Activated T-cell treated with anti-CD3 and anti-CD28 coated beads, Interleukin-2, amount 50 U/mL, for 24 hours (primary cell): ENCODE results near the gene POU2AF3.
"Not testable (repeated sequence)": the region's sequence is repeated elsewhere in the genome, so short reads cannot be mapped to it uniquely, and the experiment has no call there.

Experiments used
- DNase-seq: peaks from one replicate; pipeline ENCODE4 v3.0.0-alpha.2; 2020
- H3K27ac Mint-ChIP-seq: 2 replicates; pipeline ENCODE4 v1.8.0; 2020; ENCODE audit warnings: mild to moderate bottlenecking, mixed read lengths
- H3K27me3 Mint-ChIP-seq: 2 replicates; pipeline ENCODE4 v1.8.0; 2020; ENCODE audit warnings: mixed read lengths
- H3K36me3 Mint-ChIP-seq: 2 replicates; pipeline ENCODE4 v1.8.0; 2020; ENCODE audit warnings: low read depth, mixed read lengths
- H3K4me1 Mint-ChIP-seq: 2 replicates; pipeline ENCODE4 v1.8.0; 2020; ENCODE audit warnings: low read depth, mixed read lengths
- H3K4me3 Mint-ChIP-seq: 2 replicates; pipeline ENCODE4 v1.8.0; 2020; ENCODE audit warnings: mild to moderate bottlenecking, moderate library complexity, mixed read lengths
- H3K9me3 Mint-ChIP-seq: 2 replicates; pipeline ENCODE4 v1.8.0; 2020; ENCODE audit warnings: mixed read lengths

POU2AF3 gene

GRCh38 chr11:111307472-111308108, 9.2 kb downstream of the POU2AF3 start:
- Mint-ChIP-seq H3K27ac (no peak overlapping the region), H3K4me3 (no peak overlapping the region), H3K27me3 (peaks cover 48% of the 10 kb centered on the region), H3K4me1 (no peaks in the 10 kb centered on the region), H3K9me3 (no peaks in the 10 kb centered on the region), H3K36me3 (no peaks in the 10 kb centered on the region)
- no peak for DNase-seq

- H3K27ac Mint-ChIP-seq: no peak overlapping the region
- peaks cover 45% of the 10 kb centered on the region for H3K27me3 Mint-ChIP-seq
- DNase-seq: no peak
- H3K4me3 Mint-ChIP-seq: no peak overlapping the region
- no peaks in the 10 kb centered on the region for H3K4me1 Mint-ChIP-seq
- no peaks in the 10 kb centered on the region for H3K9me3 Mint-ChIP-seq
- H3K36me3 Mint-ChIP-seq: no peaks in the 10 kb centered on the region
Observed at GRCh38 chr11:111308140-111308539, 9.8 kb downstream of the POU2AF3 start.

- no peak overlapping the region for H3K4me3 Mint-ChIP-seq
- no peaks in the 10 kb centered on the region for H3K4me1 Mint-ChIP-seq
- no peaks in the 10 kb centered on the region for H3K9me3 Mint-ChIP-seq
- peaks cover 48% of the 10 kb centered on the region for H3K27me3 Mint-ChIP-seq
- no peak for DNase-seq
- H3K36me3 Mint-ChIP-seq: no peaks in the 10 kb centered on the region
- no peak overlapping the region for H3K27ac Mint-ChIP-seq
Observed at GRCh38 chr11:111309215-111309915, 11.0 kb downstream of the POU2AF3 start.

GRCh38 chr11:111310088-111310487, 11.7 kb downstream of the POU2AF3 start:
- Mint-ChIP-seq H3K27ac (no peak overlapping the region), H3K4me1 (no peaks in the 10 kb centered on the region), H3K4me3 (no peak overlapping the region), H3K36me3 (no peaks in the 10 kb centered on the region), H3K27me3 (peaks cover 44% of the 10 kb centered on the region), H3K9me3 (no peaks in the 10 kb centered on the region)
- no peak for DNase-seq

GRCh38 chr11:111310723-111311122, 12.4 kb downstream of the POU2AF3 start:
- no peak for DNase-seq
- H3K36me3 Mint-ChIP-seq: no peaks in the 10 kb centered on the region
- no peak overlapping the region for H3K4me3 Mint-ChIP-seq
- no peaks in the 10 kb centered on the region for H3K9me3 Mint-ChIP-seq
- peaks cover 42% of the 10 kb centered on the region for H3K27me3 Mint-ChIP-seq
- no peak overlapping the region for H3K27ac Mint-ChIP-seq
- H3K4me1 Mint-ChIP-seq: no peaks in the 10 kb centered on the region

- Mint-ChIP-seq H3K27ac (no peak overlapping the region), H3K27me3 (peaks cover 32% of the 10 kb centered on the region), H3K4me3 (no peak overlapping the region), H3K4me1 (no peaks in the 10 kb centered on the region), H3K9me3 (no peaks in the 10 kb centered on the region), H3K36me3 (no peaks in the 10 kb centered on the region)
- DNase-seq: no peak
Observed at GRCh38 chr11:111312076-111312475, 13.7 kb downstream of the POU2AF3 start.

- H3K27me3 Mint-ChIP-seq: peaks cover 9% of the 10 kb centered on the region
- H3K4me3 Mint-ChIP-seq: no peak overlapping the region
- DNase-seq: no peak
- H3K27ac Mint-ChIP-seq: no peak overlapping the region
- H3K4me1 Mint-ChIP-seq: no peaks in the 10 kb centered on the region
- H3K9me3 Mint-ChIP-seq: no peaks in the 10 kb centered on the region
- no peaks in the 10 kb centered on the region for H3K36me3 Mint-ChIP-seq
Observed at GRCh38 chr11:111319296-111319695, 20.9 kb downstream of the POU2AF3 start.

GRCh38 chr11:111320199-111320598, 21.9 kb downstream of the POU2AF3 start:
- H3K27ac Mint-ChIP-seq, H3K9me3 Mint-ChIP-seq, H3K27me3 Mint-ChIP-seq, DNase-seq, H3K4me3 Mint-ChIP-seq, H3K4me1 Mint-ChIP-seq, H3K36me3 Mint-ChIP-seq: not testable (repeated sequence)

GRCh38 chr11:111320728-111321568, 22.6 kb downstream of the POU2AF3 start:
- H3K4me1 Mint-ChIP-seq: no peaks in the 10 kb centered on the region
- H3K36me3 Mint-ChIP-seq: no peaks in the 10 kb centered on the region
- H3K9me3 Mint-ChIP-seq: no peaks in the 10 kb centered on the region
- H3K27ac Mint-ChIP-seq: no peak overlapping the region
- DNase-seq: no peak
- no peak overlapping the region for H3K4me3 Mint-ChIP-seq
- H3K27me3 Mint-ChIP-seq: peaks cover 5% of the 10 kb centered on the region

GRCh38 chr11:111322534-111322933, 24.2 kb downstream of the POU2AF3 start:
- no peak overlapping the region for H3K4me3 Mint-ChIP-seq
- H3K36me3 Mint-ChIP-seq: no peaks in the 10 kb centered on the region
- peaks cover 3% of the 10 kb centered on the region for H3K27me3 Mint-ChIP-seq
- H3K4me1 Mint-ChIP-seq: no peaks in the 10 kb centered on the region
- no peak for DNase-seq
- no peaks in the 10 kb centered on the region for H3K9me3 Mint-ChIP-seq
- H3K27ac Mint-ChIP-seq: no peak overlapping the region

GRCh38 chr11:111324277-111324720, 26.0 kb downstream of the POU2AF3 start:
- Mint-ChIP-seq H3K27ac (no peak overlapping the region), H3K36me3 (no peaks in the 10 kb centered on the region), H3K4me1 (no peaks in the 10 kb centered on the region), H3K4me3 (no peak overlapping the region), H3K27me3 (no peaks in the 10 kb centered on the region), H3K9me3 (no peaks in the 10 kb centered on the region)
- no peak for DNase-seq

- Mint-ChIP-seq H3K36me3 (no peaks in the 10 kb centered on the region), H3K27ac (no peak overlapping the region), H3K27me3 (no peaks in the 10 kb centered on the region), H3K9me3 (no peaks in the 10 kb centered on the region), H3K4me1 (no peaks in the 10 kb centered on the region), H3K4me3 (no peak overlapping the region)
- no peak for DNase-seq
Observed at GRCh38 chr11:111325259-111325658, 26.9 kb downstream of the POU2AF3 start.

GRCh38 chr11:111326824-111327223, 28.5 kb downstream of the POU2AF3 start:
- DNase-seq: no peak
- Mint-ChIP-seq H3K4me3 (no peak overlapping the region), H3K36me3 (no peaks in the 10 kb centered on the region), H3K27ac (no peak overlapping the region), H3K9me3 (no peaks in the 10 kb centered on the region), H3K4me1 (no peaks in the 10 kb centered on the region), H3K27me3 (no peaks in the 10 kb centered on the region)

- Mint-ChIP-seq H3K9me3 (no peaks in the 10 kb centered on the region), H3K27ac (no peak overlapping the region), H3K4me1 (no peaks in the 10 kb centered on the region), H3K27me3 (no peaks in the 10 kb centered on the region), H3K36me3 (no peaks in the 10 kb centered on the region), H3K4me3 (no peak overlapping the region)
- no peak for DNase-seq
Observed at GRCh38 chr11:111327908-111328624, 29.7 kb downstream of the POU2AF3 start.
